ENCODE results near the gene RNF207. TPM values are rescaled to one million over a fixed set of nuclear protein-coding genes. Genes with fewer than 3 reads are reported as not detected.

Gene RNF207
- total and polyA plus RNA-seq, 2 of the 8 experiments (the other 6 are each of a cell fraction or from before 2014, with no cell fraction given) = 3.9 to 5.4 TPM

DNA sequence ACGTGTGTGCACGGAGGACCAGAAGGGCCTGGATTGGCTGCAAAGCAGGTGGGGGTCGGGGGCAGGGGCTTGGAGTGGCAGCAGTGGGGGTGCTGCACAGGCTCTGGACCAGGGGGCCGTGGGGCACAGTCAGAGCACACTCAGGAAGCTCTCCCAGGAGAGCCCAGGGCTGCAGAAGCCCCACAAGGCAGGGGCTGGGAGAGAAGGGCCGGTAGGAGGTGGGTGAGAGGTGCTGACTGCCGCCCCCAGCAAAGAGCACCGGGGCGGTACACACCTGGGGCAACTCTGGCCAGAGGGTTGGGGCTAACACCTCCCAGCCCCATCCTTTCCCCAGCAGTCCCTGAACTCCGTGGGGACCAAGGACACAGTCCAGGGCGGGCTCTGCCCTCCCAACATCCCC, 39.7 kb upstream of the RNF207 start:
- H2BK20ac ChIP-seq (ENCODE audit: low read length) = no peak overlapping the region
- H3K23ac ChIP-seq (ENCODE audit: insufficient read length) = no peak overlapping the region
- H3K79me2 ChIP-seq (ENCODE audit: control insufficient read depth in 1 of 2, insufficient read depth in 2 of 2, low read length in 2 of 2) = no peaks in the 10 kb centered on the region
- H2BK12ac ChIP-seq (ENCODE audit: low read depth, low read length) = no peak overlapping the region
- H2AK5ac ChIP-seq (ENCODE audit: low read depth, low read length) = no peak overlapping the region
- H3K9ac ChIP-seq (replicated peaks in 1 of 4; ENCODE audit: extremely low read depth in 1 of 4, low read depth in 3 of 4, low read length in 3 of 4) = no peak overlapping the region
- H3K27ac ChIP-seq (ENCODE audit: low read depth, low read length) = no peak overlapping the region
- CTCF ChIA-PET (ENCODE audit: partially characterized antibody) = interaction anchor here (1.0 to 1.5 kb wide), 4 partner anchors 11 to 127 kb away, joined by 3 to 8 read pairs (median 4); no protein-coding TSS in a partner anchor
- no peak overlapping the region for H2BK120ac ChIP-seq (replicated peaks; ENCODE audit: low read depth, low read length)
- H4K20me1 ChIP-seq (replicated peaks in 1 of 2; ENCODE audit: control insufficient read depth in 1 of 2, insufficient read depth in 2 of 2, low read length in 2 of 2) = peaks cover 3 to 7% of the 10 kb centered on the region in 2 experiments
- H3K4me1 ChIP-seq (replicated peaks in 1 of 4; ENCODE audit: control insufficient read depth in 3 of 4, insufficient read depth in 4 of 4, low read length in 3 of 4) = peaks cover 0 to 3% (median 0%) of the 10 kb centered on the region in 4 experiments; a peak in 2 of 7 replicates
- no peaks in the 10 kb centered on the region for H3K23me2 ChIP-seq (ENCODE audit: low read depth, low read length)
- H3K4ac ChIP-seq (replicated peaks; ENCODE audit: insufficient read length, low read depth, low read length) = no peak overlapping the region
- no peak overlapping the region for H4K5ac ChIP-seq (ENCODE audit: insufficient read length, low read depth, low read length)
- H3K36me3 ChIP-seq (ENCODE audit: control insufficient read depth in 2 of 4, insufficient read depth in 4 of 4, low read length in 3 of 4) = no peaks in the 10 kb centered on the region
- H3K9me3 ChIP-seq (ENCODE audit: insufficient read depth in 2 of 2, low read depth in 1 of 2, low read length in 1 of 2) = no peaks in the 10 kb centered on the region
- FAIRE-seq (no peak), DNase-seq (ENCODE audit: low read depth in 1 of 2, low spot score in 2 of 2) (no peak)
- no peak overlapping the region for H2AFZ ChIP-seq (ENCODE audit: low read length)
- no peaks in the 10 kb centered on the region; a peak in 1 of 7 replicates for H3K27me3 ChIP-seq (replicated peaks in 1 of 4; ENCODE audit: control insufficient read depth in 3 of 4, extremely low read depth in 1 of 4, insufficient read depth in 3 of 4, low read length in 3 of 4)
- H3K4me3 ChIP-seq (ENCODE audit: extremely low read depth in 1 of 4, insufficient read depth in 2 of 4, low read depth in 3 of 4, low read length in 4 of 4) = no peak overlapping the region
- H4K8ac ChIP-seq (ENCODE audit: extremely low read depth, insufficient read depth, low read length) = no peak overlapping the region
- no peak overlapping the region for H4K91ac ChIP-seq (replicated peaks; ENCODE audit: insufficient read length, low read length)
- no peak overlapping the region for H2BK5ac ChIP-seq (ENCODE audit: low read depth, low read length)
- no peak overlapping the region for H2BK15ac ChIP-seq (ENCODE audit: low read length)
- H3K79me1 ChIP-seq (ENCODE audit: low read depth, low read length) = no peaks in the 10 kb centered on the region
- POLR2A ChIA-PET (ENCODE audit: partially characterized antibody) = interaction anchor here (2.3 kb wide), 1 partner anchor 18 kb away, joined by 9 read pairs; no protein-coding TSS in a partner anchor
- H3K14ac ChIP-seq (ENCODE audit: insufficient read length) = no peak overlapping the region
- WGBS, 2 experiments (ENCODE audit: extremely low coverage in 1 of 2, insufficient coverage in 1 of 2, insufficient read length in 1 of 2, insufficient replicate concordance in 2 of 2, low coverage in 1 of 2, low lambda C conversion rate in 2 of 2, missing lambda C conversion rate in 1 of 2) = 90% methylated on average over 10 of the region's 10 CpGs; no CpG with 5 or more reads in 1 of the 2 experiments
- no peak overlapping the region for H3K4me2 ChIP-seq (ENCODE audit: insufficient read depth in 1 of 2, low read depth in 2 of 2, low read length in 2 of 2)
- H3K18ac ChIP-seq (ENCODE audit: extremely low read depth, low read length) = no peak overlapping the region
- no peak overlapping the region for H3K56ac ChIP-seq (replicated peaks; ENCODE audit: insufficient read length, low read depth, low read length)
- TF ChIP-seq EP300 (IDR thresholded peaks at IDR 0.05; ENCODE audit: borderline replicate concordance in 1 of 2, low read depth in 2 of 2, low read length in 2 of 2) (no peak), TCF12 (IDR thresholded peaks at IDR 0.05; ENCODE audit: low read depth, low read length) (no peak), SP2 (IDR thresholded peaks at IDR 0.05; ENCODE audit: low read length) (no peak), BCL11A (IDR thresholded peaks at IDR 0.05; ENCODE audit: low read depth in 2 of 2, low read length in 2 of 2) (no peak), KDM1A (IDR thresholded peaks at IDR 0.05; ENCODE audit: borderline replicate concordance, low read length) (no peak), TAF1 (IDR thresholded peaks at IDR 0.05; ENCODE audit: low read depth, low read length) (no peak), SP1 (IDR thresholded peaks at IDR 0.05; ENCODE audit: low read depth, low read length) (no peak), SIN3A (conservative IDR thresholded peaks at IDR 0.05 in 1 of 2, IDR thresholded peaks at IDR 0.05 in 1 of 2; ENCODE audit: low read depth in 1 of 2, low read length in 2 of 2) (no peak), CREB1 (IDR thresholded peaks at IDR 0.05) (no peak)
- TF ChIP-seq, protein P1, sequence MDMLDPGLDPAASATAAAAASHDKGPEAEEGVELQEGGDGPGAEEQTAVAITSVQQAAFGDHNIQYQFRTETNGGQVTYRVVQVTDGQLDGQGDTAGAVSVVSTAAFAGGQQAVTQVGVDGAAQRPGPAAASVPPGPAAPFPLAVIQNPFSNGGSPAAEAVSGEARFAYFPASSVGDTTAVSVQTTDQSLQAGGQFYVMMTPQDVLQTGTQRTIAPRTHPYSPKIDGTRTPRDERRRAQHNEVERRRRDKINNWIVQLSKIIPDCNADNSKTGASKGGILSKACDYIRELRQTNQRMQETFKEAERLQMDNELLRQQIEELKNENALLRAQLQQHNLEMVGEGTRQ (IDR thresholded peaks at IDR 0.05; ENCODE audit: low read length) = no peak
- TF ChIP-seq, protein P2, sequence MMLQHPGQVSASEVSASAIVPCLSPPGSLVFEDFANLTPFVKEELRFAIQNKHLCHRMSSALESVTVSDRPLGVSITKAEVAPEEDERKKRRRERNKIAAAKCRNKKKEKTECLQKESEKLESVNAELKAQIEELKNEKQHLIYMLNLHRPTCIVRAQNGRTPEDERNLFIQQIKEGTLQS (IDR thresholded peaks at IDR 0.05; ENCODE audit: insufficient read depth, low read depth, low read length) = no peak
